Neural progenitor cell (in vitro differentiated cells): Measurements from ENCODE around the gene CCDC47. TPM values are rescaled to one million over a fixed set of nuclear protein-coding genes. Genes with fewer than 3 reads are reported as not detected.

Experiments used
- DNase-seq: peaks from one replicate; pipeline ENCODE4 v3.0.0-alpha.2; 2016; ENCODE audit warnings: low spot score
- H2AFZ ChIP-seq: fragments of 200-600 bp; sonication (generic); replicated peaks from 2 replicates; pipeline ENCODE4 v1.6.1; 2016; ENCODE audit warnings: antibody characterized with exemption
- H3F3A ChIP-seq: fragments of 200-600 bp; sonication (generic); 2 replicates; pipeline ENCODE4 v1.6.1; 2016; ENCODE audit warnings: antibody characterized with exemption, low read depth
- H3K27ac ChIP-seq: fragments of 200-600 bp; sonication (generic); 2 replicates; pipeline ENCODE4 v1.5.1; 2016; ENCODE audit warnings: mild to moderate bottlenecking
- H3K27me3 ChIP-seq: fragments of 200-600 bp; sonication (generic); 2 replicates; pipeline ENCODE4 v1.6.1; 2016; ENCODE audit warnings: mild to moderate bottlenecking, moderate library complexity
- H3K36me3 ChIP-seq: fragments of 200-600 bp; sonication (generic); 2 replicates; pipeline ENCODE4 v1.5.1; 2016
- H3K4me1 ChIP-seq: fragments of 200-600 bp; sonication (generic); 2 replicates; pipeline ENCODE4 v1.6.1; 2016; ENCODE audit warnings: mixed run types
- H3K4me2 ChIP-seq: fragments of 200-600 bp; sonication (generic); 2 replicates; pipeline ENCODE4 v1.6.1; 2016
- H3K4me3 ChIP-seq: fragments of 200-600 bp; sonication (generic); 2 replicates; pipeline ENCODE4 v1.5.1; 2016
- H3K79me2 ChIP-seq: fragments of 200-600 bp; sonication (generic); 2 replicates; pipeline ENCODE4 v1.6.1; 2016; ENCODE audit warnings: low read depth
- H3K9ac ChIP-seq: fragments of 200-600 bp; sonication (generic); 2 replicates; pipeline ENCODE4 v1.6.1; 2016
- H3K9me3 ChIP-seq: fragments of 200-600 bp; sonication (generic); 2 replicates; pipeline ENCODE4 v1.5.1; 2016; ENCODE audit warnings: low read depth
- H4K20me1 ChIP-seq: fragments of 200-600 bp; sonication (generic); 2 replicates; pipeline ENCODE4 v1.6.1; 2016; ENCODE audit warnings: low read depth
- H3K27ac Mint-ChIP-seq: 3 replicates; pipeline ENCODE4 v1.8.0; 2021; ENCODE audit warnings: mixed read lengths
- H3K27me3 Mint-ChIP-seq: 2 replicates; pipeline ENCODE4 v1.8.0; 2022; ENCODE audit warnings: low read depth, mild to moderate bottlenecking, inconsistent platforms, moderate library complexity, mixed read lengths; ENCODE audit not compliant: insufficient read depth
- H3K36me3 Mint-ChIP-seq: 3 replicates; pipeline ENCODE4 v1.8.0; 2021; ENCODE audit warnings: mixed read lengths
- H3K4me1 Mint-ChIP-seq: 3 replicates; pipeline ENCODE4 v1.8.0; 2021; ENCODE audit warnings: mixed read lengths
- H3K4me3 Mint-ChIP-seq: 3 replicates; pipeline ENCODE4 v1.8.0; 2021; ENCODE audit warnings: mild to moderate bottlenecking, moderate library complexity, mixed read lengths
- H3K9me3 Mint-ChIP-seq: 3 replicates; pipeline ENCODE4 v1.8.0; 2020; ENCODE audit warnings: mixed read lengths
- EZH2 ChIP-seq: fragments of 200-600 bp; sonication (generic); IDR thresholded peaks from 2 replicates; pipeline ENCODE4 v1.6.1; 2017; ENCODE audit warnings: antibody characterized with exemption, mild to moderate bottlenecking, moderate library complexity
- EZH2phosphoT487 ChIP-seq: fragments of 200-600 bp; sonication (generic); IDR thresholded peaks from 2 replicates; pipeline ENCODE4 v1.6.1; 2017; ENCODE audit warnings: antibody characterized with exemption
- total RNA-seq: library from RNA; depleted of rRNA; stranded (reverse); fragments of >200 nt; gene quantifications from 2 replicates; pipeline ENCODE4 v1.2.3, GENCODE V29; 2015; ENCODE audit warnings: low replicate concordance
- TF ChIP-seq, protein P1 (sequence below): fragments of 200-600 bp; sonication (generic); IDR thresholded peaks from 2 replicates; pipeline ENCODE4 v1.5.1; 2017; ENCODE audit warnings: antibody characterized with exemption, mild to moderate bottlenecking

Gene CCDC47
- total RNA-seq, 1 donor from 2014 or later: 60.8 TPM

DNA sequence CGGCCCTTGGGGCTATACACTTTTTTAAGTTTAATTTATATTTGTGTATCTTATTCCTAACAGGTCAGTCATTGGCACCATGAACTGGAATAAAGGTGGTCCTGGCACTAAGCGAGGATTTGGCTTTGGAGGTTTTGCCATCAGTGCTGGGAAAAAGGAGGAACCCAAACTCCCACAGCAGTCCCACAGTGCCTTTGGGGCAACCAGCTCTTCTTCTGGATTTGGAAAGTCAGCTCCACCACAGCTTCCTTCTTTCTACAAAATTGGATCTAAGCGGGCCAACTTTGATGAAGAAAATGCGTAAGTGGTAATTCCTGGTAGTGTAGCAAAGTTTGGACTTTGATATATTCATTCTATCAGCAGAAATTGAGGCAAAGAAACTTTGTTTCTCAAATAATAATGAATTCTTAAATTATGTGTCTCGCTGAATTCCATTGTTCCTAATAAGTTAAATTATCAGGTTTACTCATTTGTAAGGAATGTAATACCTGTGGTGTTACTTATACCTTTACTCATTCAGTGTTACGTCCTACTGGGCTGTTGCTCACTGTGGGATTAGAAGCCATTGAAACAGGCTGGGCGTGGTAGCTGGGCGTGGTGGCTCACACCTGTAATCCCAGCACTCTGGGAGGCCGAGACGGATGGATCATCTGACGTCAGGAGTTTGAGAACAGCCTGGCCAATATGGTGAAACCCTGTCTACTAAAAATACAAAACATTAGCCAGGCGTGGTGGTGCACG, 13.7 kb upstream of the CCDC47 start:
- peaks cover 13% of the 10 kb centered on the region for H3K36me3 Mint-ChIP-seq
- Histone ChIP-seq H3F3A (peaks cover 4% of the 10 kb centered on the region), H4K20me1 (peaks cover 70% of the 10 kb centered on the region), H3K79me2 (peaks cover 96% of the 10 kb centered on the region), H3K9me3 (no peaks in the 10 kb centered on the region), H3K27me3 (no peaks in the 10 kb centered on the region), H3K36me3 (peaks cover 2% of the 10 kb centered on the region), H3K27ac (no peak overlapping the region), H2AFZ (no peak overlapping the region), H3K4me3 (no peak overlapping the region), H3K4me1 (no peaks in the 10 kb centered on the region), H3K9ac (no peak overlapping the region), H3K4me2 (no peak overlapping the region)
- H3K27me3 Mint-ChIP-seq: no peaks in the 10 kb centered on the region
- H3K4me3 Mint-ChIP-seq: no peak overlapping the region
- no peaks in the 10 kb centered on the region for H3K9me3 Mint-ChIP-seq
- no peak for DNase-seq
- TF ChIP-seq EZH2 (no peak), EZH2phosphoT487 (no peak)
- TF ChIP-seq, protein P1, sequence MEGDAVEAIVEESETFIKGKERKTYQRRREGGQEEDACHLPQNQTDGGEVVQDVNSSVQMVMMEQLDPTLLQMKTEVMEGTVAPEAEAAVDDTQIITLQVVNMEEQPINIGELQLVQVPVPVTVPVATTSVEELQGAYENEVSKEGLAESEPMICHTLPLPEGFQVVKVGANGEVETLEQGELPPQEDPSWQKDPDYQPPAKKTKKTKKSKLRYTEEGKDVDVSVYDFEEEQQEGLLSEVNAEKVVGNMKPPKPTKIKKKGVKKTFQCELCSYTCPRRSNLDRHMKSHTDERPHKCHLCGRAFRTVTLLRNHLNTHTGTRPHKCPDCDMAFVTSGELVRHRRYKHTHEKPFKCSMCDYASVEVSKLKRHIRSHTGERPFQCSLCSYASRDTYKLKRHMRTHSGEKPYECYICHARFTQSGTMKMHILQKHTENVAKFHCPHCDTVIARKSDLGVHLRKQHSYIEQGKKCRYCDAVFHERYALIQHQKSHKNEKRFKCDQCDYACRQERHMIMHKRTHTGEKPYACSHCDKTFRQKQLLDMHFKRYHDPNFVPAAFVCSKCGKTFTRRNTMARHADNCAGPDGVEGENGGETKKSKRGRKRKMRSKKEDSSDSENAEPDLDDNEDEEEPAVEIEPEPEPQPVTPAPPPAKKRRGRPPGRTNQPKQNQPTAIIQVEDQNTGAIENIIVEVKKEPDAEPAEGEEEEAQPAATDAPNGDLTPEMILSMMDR: no peak
- H3K27ac Mint-ChIP-seq: no peak overlapping the region
- no peaks in the 10 kb centered on the region for H3K4me1 Mint-ChIP-seq

DNA sequence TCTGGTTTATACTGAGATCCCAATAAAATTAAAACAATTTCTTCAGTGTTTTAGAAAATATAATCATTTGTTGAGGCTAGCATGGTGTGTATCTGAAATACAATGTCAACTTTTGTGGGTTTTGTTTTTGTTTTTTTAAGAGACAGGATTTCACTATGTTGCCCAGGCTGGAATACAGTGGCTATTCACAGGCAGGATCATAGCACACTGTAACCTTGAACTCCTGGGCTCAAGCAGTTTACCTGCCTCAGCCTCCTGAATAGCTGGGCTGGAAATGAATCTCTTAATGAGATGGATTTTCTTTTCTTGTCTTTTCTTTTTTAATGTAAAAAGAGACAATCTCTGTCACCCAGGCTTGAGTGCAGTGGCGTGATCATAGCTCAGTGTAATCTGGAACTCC, 12.7 kb upstream of the CCDC47 start:
- H3K27ac ChIP-seq: no peak overlapping the region
- no peaks in the 10 kb centered on the region for H3K4me1 ChIP-seq
- no peak overlapping the region for H3K4me3 ChIP-seq
- H3K79me2 ChIP-seq: peaks cover 99% of the 10 kb centered on the region
- no peak for DNase-seq
- H3K4me3 Mint-ChIP-seq: no peak overlapping the region
- no peaks in the 10 kb centered on the region for H3K4me1 Mint-ChIP-seq
- no peak overlapping the region for H2AFZ ChIP-seq
- TF ChIP-seq, protein P1: no peak
- no peak for TF ChIP-seq EZH2phosphoT487
- no peak for TF ChIP-seq EZH2
- peaks cover 4% of the 10 kb centered on the region for H3F3A ChIP-seq
- no peak overlapping the region for H3K4me2 ChIP-seq
- H3K9me3 ChIP-seq: no peaks in the 10 kb centered on the region
- H3K27ac Mint-ChIP-seq: no peak overlapping the region
- peaks cover 11% of the 10 kb centered on the region for H3K36me3 Mint-ChIP-seq
- no peaks in the 10 kb centered on the region for H3K27me3 Mint-ChIP-seq
- no peaks in the 10 kb centered on the region for H3K9me3 Mint-ChIP-seq
- H4K20me1 ChIP-seq: peaks cover 74% of the 10 kb centered on the region
- H3K27me3 ChIP-seq: no peaks in the 10 kb centered on the region
- H3K36me3 ChIP-seq: no peaks in the 10 kb centered on the region
- H3K9ac ChIP-seq: no peak overlapping the region

- no peaks in the 10 kb centered on the region for H3K36me3 ChIP-seq
- no peak for DNase-seq
- Mint-ChIP-seq H3K27ac (no peak overlapping the region), H3K9me3 (no peaks in the 10 kb centered on the region), H3K4me3 (no peak overlapping the region), H3K36me3 (peaks cover 11% of the 10 kb centered on the region), H3K27me3 (no peaks in the 10 kb centered on the region), H3K4me1 (no peaks in the 10 kb centered on the region)
- TF ChIP-seq EZH2phosphoT487 (no peak), EZH2 (no peak)
- TF ChIP-seq, protein P1: no peak
- peaks cover 4% of the 10 kb centered on the region for H3F3A ChIP-seq
- H3K4me2 ChIP-seq: no peak overlapping the region
- H2AFZ ChIP-seq: no peak overlapping the region
- H3K4me3 ChIP-seq: no peak overlapping the region
- no peaks in the 10 kb centered on the region for H3K9me3 ChIP-seq
- H3K27ac ChIP-seq: no peak overlapping the region
- H3K9ac ChIP-seq: no peak overlapping the region
- H3K79me2 ChIP-seq: peaks cover 99% of the 10 kb centered on the region
- H3K27me3 ChIP-seq: no peaks in the 10 kb centered on the region
- peaks cover 74% of the 10 kb centered on the region for H4K20me1 ChIP-seq
- H3K4me1 ChIP-seq: no peaks in the 10 kb centered on the region
Measured at GRCh38 chr17:63785556-63785955, 12.2 kb upstream of the CCDC47 start.
